ENCODE data around the gene PELO. TPM values are rescaled to one million over a fixed set of nuclear protein-coding genes. Genes with fewer than 3 reads are reported as not detected.

PELO gene
- total RNA-seq, 1 experiment from 2014 or later, result 12.4 TPM

GRCh38 chr5:52809884-52810283 lies 22.2 kb downstream of the PELO start:
- no peaks in the 10 kb centered on the region for H3K4me1 ChIP-seq (ENCODE audit: control insufficient read depth, insufficient read depth, low read length)
- DNase-seq (ENCODE audit: low read depth, low spot score) (no peak), ATAC-seq (no peak)
- H3K4me3 ChIP-seq (ENCODE audit: low read depth in 2 of 2, low read length in 2 of 2), result no peak overlapping the region
- peaks cover 2% of the 10 kb centered on the region; the same call in 1 of the 2 replicates for H3K36me3 ChIP-seq (ENCODE audit: control insufficient read depth, insufficient read depth, low read length)
- no peaks in the 10 kb centered on the region for H3K27me3 ChIP-seq (ENCODE audit: control insufficient read depth, insufficient read depth, low read length)
- BruUV-seq (replicated peaks), result no TSS peak
- intact Hi-C loops (cut with micrococcal nuclease; ENCODE audit: unreplicated experiment) (no loop called here), in situ Hi-C loops (cut with HindIII; ENCODE audit: low pct_unique_long_range_greater_than_20kb, low sequenced_read_pairs) (no loop called here)
- ChIA-PET POLR2A (no interaction called here), CTCF (no interaction called here)
- no peak for TF ChIP-seq REST (IDR thresholded peaks at IDR 0.05; ENCODE audit: insufficient read depth in 1 of 2, low read depth in 2 of 2, low read length in 1 of 2)
- TF ChIP-seq SIN3A (IDR thresholded peaks at IDR 0.05; ENCODE audit: borderline replicate concordance, insufficient read depth, low read depth, low read length), result no peak
- no peak for TF ChIP-seq TCF7L2 (IDR thresholded peaks at IDR 0.05; ENCODE audit: low read depth, low read length)
- TF ChIP-seq POLR2AphosphoS5 (IDR thresholded peaks at IDR 0.05; ENCODE audit: low read depth, low read length), result no peak
- TF ChIP-seq CTCF (IDR thresholded peaks at IDR 0.05), result no peak
- no peak overlapping the region for H3K27ac ChIP-seq (ENCODE audit: low read length)
- H3K9me3 ChIP-seq (ENCODE audit: control insufficient read depth, insufficient read depth, low read depth, low read length), result no peaks in the 10 kb centered on the region

- Histone ChIP-seq H3K27ac (ENCODE audit: low read length) (no peak overlapping the region), H3K36me3 (ENCODE audit: control insufficient read depth, insufficient read depth, low read length) (no peaks in the 10 kb centered on the region; the same call in 1 of the 2 replicates), H3K4me3 (ENCODE audit: low read depth in 2 of 2, low read length in 2 of 2) (no peak overlapping the region), H3K9me3 (ENCODE audit: control insufficient read depth, insufficient read depth, low read depth, low read length) (no peaks in the 10 kb centered on the region), H3K27me3 (ENCODE audit: control insufficient read depth, insufficient read depth, low read length) (no peaks in the 10 kb centered on the region), H3K4me1 (ENCODE audit: control insufficient read depth, insufficient read depth, low read length) (no peaks in the 10 kb centered on the region)
- in situ Hi-C loops (cut with HindIII; ENCODE audit: low pct_unique_long_range_greater_than_20kb, low sequenced_read_pairs) (no loop called here), intact Hi-C loops (cut with micrococcal nuclease; ENCODE audit: unreplicated experiment) (no loop called here)
- ChIA-PET CTCF (no interaction called here), POLR2A (no interaction called here)
- DNase-seq (ENCODE audit: low read depth, low spot score) (no peak), ATAC-seq (no peak)
- no TSS peak for BruUV-seq (replicated peaks)
- TF ChIP-seq SIN3A (IDR thresholded peaks at IDR 0.05; ENCODE audit: borderline replicate concordance, insufficient read depth, low read depth, low read length) (no peak), POLR2AphosphoS5 (IDR thresholded peaks at IDR 0.05; ENCODE audit: low read depth, low read length) (no peak), TCF7L2 (IDR thresholded peaks at IDR 0.05; ENCODE audit: low read depth, low read length) (no peak), CTCF (IDR thresholded peaks at IDR 0.05) (no peak), REST (IDR thresholded peaks at IDR 0.05; ENCODE audit: insufficient read depth in 1 of 2, low read depth in 2 of 2, low read length in 1 of 2) (no peak)
These were observed 22.7 kb downstream of the PELO start for GRCh38 chr5:52810426-52810825.
